ENCODE data around the gene HSPB8.

Gene HSPB8

GRCh38 chr12:119206348-119207062, 27.8 kb downstream of the HSPB8 start:
- H3K9me2 ChIP-seq (ENCODE audit: low read depth, low read length), result no peaks in the 10 kb centered on the region
- H4K20me1 ChIP-seq (ENCODE audit: insufficient read depth, low read length), result no peaks in the 10 kb centered on the region
- no peaks in the 10 kb centered on the region for H3F3A ChIP-seq (ENCODE audit: insufficient read depth, low read length)
- no peaks in the 10 kb centered on the region for H3K27me3 ChIP-seq (ENCODE audit: insufficient read depth, low read length)
- H3K4me1 ChIP-seq (ENCODE audit: insufficient read depth, low read length, severe bottlenecking), result no peaks in the 10 kb centered on the region
- TF ChIP-seq CTCF (IDR thresholded peaks at IDR 0.05; ENCODE audit: low read length), result no peak
- TF ChIP-seq EZH2 (IDR thresholded peaks at IDR 0.05; ENCODE audit: borderline replicate concordance, low read length), result no peak
- no peak overlapping the region for H3K4me3 ChIP-seq (ENCODE audit: low read depth, low read length, poor library complexity, severe bottlenecking)
- H2AFZ ChIP-seq (ENCODE audit: low read length), result no peak overlapping the region
- H3K9ac ChIP-seq (ENCODE audit: low read length), result no peak overlapping the region
- H3K79me2 ChIP-seq (ENCODE audit: insufficient read depth, low read length), result no peaks in the 10 kb centered on the region
- H3K9me3 ChIP-seq (ENCODE audit: low read length), result no peaks in the 10 kb centered on the region
- no peak overlapping the region for H3K27ac ChIP-seq (ENCODE audit: low read depth, low read length, poor library complexity, severe bottlenecking)
- H3K4me2 ChIP-seq (ENCODE audit: low read length), result no peak overlapping the region
- H3K36me3 ChIP-seq (ENCODE audit: insufficient read depth, low read length), result no peaks in the 10 kb centered on the region

DNA sequence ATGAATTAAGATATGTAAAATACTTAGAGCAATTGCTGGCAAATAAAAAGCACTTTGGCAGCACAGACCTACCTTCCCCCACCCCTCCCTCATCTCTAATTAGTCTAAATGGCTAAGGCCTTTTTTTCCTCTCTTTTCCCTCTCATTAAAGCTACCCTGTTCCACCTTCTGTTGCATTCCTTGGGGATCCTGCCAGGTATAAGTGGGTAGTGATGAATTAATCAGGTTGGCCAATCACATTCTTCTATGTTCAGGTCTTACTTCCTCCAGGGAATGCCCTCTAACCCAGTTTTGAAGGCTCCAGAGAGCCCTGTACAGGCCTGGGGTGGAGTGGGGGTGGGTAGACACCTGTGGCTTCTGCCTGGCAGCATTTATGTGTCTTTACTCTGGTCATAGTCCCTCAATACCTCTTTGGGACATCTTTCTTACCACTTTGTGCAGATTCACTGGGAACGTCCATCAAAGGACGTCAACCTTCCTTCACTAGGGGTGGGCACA, 28.4 kb downstream of the HSPB8 start:
- no peaks in the 10 kb centered on the region for H3K36me3 ChIP-seq (ENCODE audit: insufficient read depth, low read length)
- no peaks in the 10 kb centered on the region for H3K79me2 ChIP-seq (ENCODE audit: insufficient read depth, low read length)
- TF ChIP-seq EZH2 (IDR thresholded peaks at IDR 0.05; ENCODE audit: borderline replicate concordance, low read length), result no peak
- no peak for TF ChIP-seq CTCF (IDR thresholded peaks at IDR 0.05; ENCODE audit: low read length)
- no peak overlapping the region for H3K9ac ChIP-seq (ENCODE audit: low read length)
- H3K4me3 ChIP-seq (ENCODE audit: low read depth, low read length, poor library complexity, severe bottlenecking), result no peak overlapping the region
- no peak overlapping the region for H3K4me2 ChIP-seq (ENCODE audit: low read length)
- H3K9me2 ChIP-seq (ENCODE audit: low read depth, low read length), result no peaks in the 10 kb centered on the region
- H2AFZ ChIP-seq (ENCODE audit: low read length), result no peak overlapping the region
- H3K4me1 ChIP-seq (ENCODE audit: insufficient read depth, low read length, severe bottlenecking), result no peaks in the 10 kb centered on the region
- H3K27ac ChIP-seq (ENCODE audit: low read depth, low read length, poor library complexity, severe bottlenecking), result no peak overlapping the region
- no peaks in the 10 kb centered on the region for H3F3A ChIP-seq (ENCODE audit: insufficient read depth, low read length)
- no peaks in the 10 kb centered on the region for H3K9me3 ChIP-seq (ENCODE audit: low read length)
- no peaks in the 10 kb centered on the region for H4K20me1 ChIP-seq (ENCODE audit: insufficient read depth, low read length)
- no peaks in the 10 kb centered on the region for H3K27me3 ChIP-seq (ENCODE audit: insufficient read depth, low read length)

GRCh38 chr12:119208626-119209061, 29.9 kb downstream of the HSPB8 start:
- no peaks in the 10 kb centered on the region for H3K27me3 ChIP-seq (ENCODE audit: insufficient read depth, low read length)
- H3K4me2 ChIP-seq (ENCODE audit: low read length), result no peak overlapping the region
- H3K9ac ChIP-seq (ENCODE audit: low read length), result no peak overlapping the region
- no peak overlapping the region for H3K27ac ChIP-seq (ENCODE audit: low read depth, low read length, poor library complexity, severe bottlenecking)
- no peak overlapping the region for H3K4me3 ChIP-seq (ENCODE audit: low read depth, low read length, poor library complexity, severe bottlenecking)
- no peaks in the 10 kb centered on the region for H3K79me2 ChIP-seq (ENCODE audit: insufficient read depth, low read length)
- no peak overlapping the region for H2AFZ ChIP-seq (ENCODE audit: low read length)
- no peaks in the 10 kb centered on the region for H3F3A ChIP-seq (ENCODE audit: insufficient read depth, low read length)
- H3K9me3 ChIP-seq (ENCODE audit: low read length), result no peaks in the 10 kb centered on the region
- H3K9me2 ChIP-seq (ENCODE audit: low read depth, low read length), result no peaks in the 10 kb centered on the region
- H3K4me1 ChIP-seq (ENCODE audit: insufficient read depth, low read length, severe bottlenecking), result no peaks in the 10 kb centered on the region
- H4K20me1 ChIP-seq (ENCODE audit: insufficient read depth, low read length), result no peaks in the 10 kb centered on the region
- no peaks in the 10 kb centered on the region for H3K36me3 ChIP-seq (ENCODE audit: insufficient read depth, low read length)
- no peak for TF ChIP-seq EZH2 (IDR thresholded peaks at IDR 0.05; ENCODE audit: borderline replicate concordance, low read length)
- no peak for TF ChIP-seq CTCF (IDR thresholded peaks at IDR 0.05; ENCODE audit: low read length)
